ENCODE data around the gene TMA7B. TPM values are rescaled to one million over a fixed set of nuclear protein-coding genes. Genes with fewer than 3 reads are reported as not detected.
A peak's percentile ranks its signal among the peaks of the same experiment; 100 is the strongest.

TMA7B gene
- total and polyA plus RNA-seq, 10 of the 15 experiments (the other 5 are each of a cell fraction or from before 2014, with no cell fraction given) = 0.33 to 2.9 (median 1.8) TPM

- no peak for FAIRE-seq
- no peaks in the 10 kb centered on the region; the same call in 2 of the 3 replicates for H3K9me3 ChIP-seq (replicated peaks; ENCODE audit: control insufficient read depth, insufficient read depth, low read length)
- peaks cover 35% of the 10 kb centered on the region for H3K4me1 ChIP-seq (ENCODE audit: control insufficient read depth, insufficient read depth, low read length)
- ChIA-PET SMC1A (ENCODE audit: uncharacterized antibody, unreplicated experiment) (interaction anchor here (0.6 to 11.1 kb wide), 12 partner anchors 7 to 172 kb away, joined by 3 to 108 read pairs (median 6); partner anchors contain the start of gene GRAP2), POLR2A (interaction anchor here (0.6 to 5.2 kb wide), 8 partner anchors 10 to 395 kb away, joined by 3 to 43 read pairs (median 6); partner anchors contain the start of gene GRAP2), RAD21 (ENCODE audit: unreplicated experiment) (interaction anchor here (0.7 to 7.5 kb wide), 7 partner anchors 10 to 435 kb away, joined by 3 to 91 read pairs (median 4); partner anchors contain the start of genes ADSL and GRAP2), CTCF (interaction anchor here (0.6 to 3.5 kb wide), 7 partner anchors 12 to 114 kb away, joined by 3 to 20 read pairs (median 4); partner anchors contain the start of gene GRAP2)
- ATAC-seq = no peak
- no peak overlapping the region for H3K9ac ChIP-seq (ENCODE audit: control insufficient read depth, insufficient read depth, low read length)
- peaks cover 93% of the 10 kb centered on the region for H3K79me2 ChIP-seq (ENCODE audit: control insufficient read depth, insufficient read depth, low read length)
- H3K27ac ChIP-seq (ENCODE audit: control insufficient read depth, insufficient read depth) = peak overlapping the region; percentile 50; the same call in 1 of the 2 replicates
- no TSS peak for BruUV-seq (replicated peaks)
- no peak for DNase-seq (ENCODE audit: low read depth, low spot score)
- no peak overlapping the region for H2AFZ ChIP-seq (ENCODE audit: control insufficient read depth, low read depth, low read length)
- H3K4me3 ChIP-seq = peak overlapping the region; percentile 42
- H3K4me2 ChIP-seq (ENCODE audit: control insufficient read depth, insufficient read depth) = peak overlapping the region; percentile 80
- WGBS (ENCODE audit: insufficient coverage, insufficient replicate concordance, low lambda C conversion rate, missing lambda C conversion rate) = 89% methylated on average over 9 of the region's 9 CpGs
- intact Hi-C loops (cut with micrococcal nuclease; ENCODE audit: unreplicated experiment) (loop anchor here (2.0 to 5.0 kb wide), 2 partner anchors 50 to 51 kb away; partner anchors contain the start of gene TMA7B), in situ Hi-C loops (cut with MboI) (no loop called here)
- no peaks in the 10 kb centered on the region for H4K20me1 ChIP-seq (ENCODE audit: control insufficient read depth, insufficient read depth)
- H3K27me3 ChIP-seq (replicated peaks in 1 of 2; ENCODE audit: control insufficient read depth in 2 of 2, insufficient read depth in 2 of 2, low read length in 1 of 2) = no peaks in the 10 kb centered on the region
- H3K36me3 ChIP-seq (ENCODE audit: control insufficient read depth in 2 of 2, insufficient read depth in 2 of 2, low read length in 1 of 2) = peaks cover 3 to 8% of the 10 kb centered on the region in 2 experiments; a peak in 3 of 4 replicates
- no peak for TF ChIP-seq NFXL1 (IDR thresholded peaks at IDR 0.05; ENCODE audit: borderline replicate concordance)
- peak; percentile 80 for TF ChIP-seq RAD51 (IDR thresholded peaks at IDR 0.05)
- 0 out of 2 replicates have a peak, but pooled peaks have one; percentile 14 for TF ChIP-seq EED (IDR thresholded peaks at IDR 0.05; ENCODE audit: low read depth)
- no peak for TF ChIP-seq IKZF1 (conservative IDR thresholded peaks at IDR 0.05)
- TF ChIP-seq BCLAF1 (IDR thresholded peaks at IDR 0.05) = no peak
- no peak for TF ChIP-seq CEBPZ (IDR thresholded peaks at IDR 0.05; ENCODE audit: low read depth, low read length)
- TF ChIP-seq NRF1 (conservative IDR thresholded peaks at IDR 0.05; ENCODE audit: low read depth, low read length) = no peak
- no peak for TF ChIP-seq GABPA (IDR thresholded peaks at IDR 0.05; ENCODE audit: low read depth)
- no peak for TF ChIP-seq ZNF592 (IDR thresholded peaks at IDR 0.05)
Measured at GRCh38 chr22:39910876-39911613, 49.2 kb upstream of the TMA7B start.

Measured in GM12878 (cell line).